Tibial nerve (tissue), 4 donors: ENCODE measurements around the gene MED20. TPM values are rescaled to one million over a fixed set of nuclear protein-coding genes. Genes with fewer than 3 reads are reported as not detected.

Experiments used
- DNase-seq, 2 donors: peaks; one replicate each; pipeline ENCODE4 v3.0.0-alpha.2; 2019; ENCODE audit warnings: low spot score in 2 of 2
- H3K27ac ChIP-seq, 4 donors: fragments of 200-600 bp; sonication (generic) in 3 of 4; one replicate each; pipeline ENCODE4 v1.5.1; 2017 to 2019; ENCODE audit warnings: mild to moderate bottlenecking in 1 of 4
- H3K27me3 ChIP-seq, 2 donors: fragments of 200-600 bp; sonication (generic) in 1 of 2; one replicate each; pipeline versions ENCODE4 v1.5.1 to v1.6.0; 2017 to 2019
- H3K36me3 ChIP-seq, 3 donors: fragments of 200-600 bp; sonication (generic); one replicate each; pipeline ENCODE4 v1.5.1; 2018 to 2019
- H3K4me1 ChIP-seq, 4 donors: fragments of 200-600 bp; sonication (generic) in 3 of 4; one replicate each; pipeline ENCODE4 v1.5.1; 2017 to 2019
- H3K4me3 ChIP-seq, 4 donors: fragments of 200-600 bp; sonication (generic) in 3 of 4; one replicate each; pipeline ENCODE4 v1.5.1; 2017 to 2019; ENCODE audit warnings: mild to moderate bottlenecking in 1 of 4, moderate library complexity in 1 of 4
- H3K9me3 ChIP-seq, 4 donors: fragments of 200-600 bp; sonication (generic) in 3 of 4; one replicate each; pipeline ENCODE4 v1.5.1; 2017 to 2019
- CTCF ChIP-seq, 5 experiments: fragments of 200-600 bp in 3 of 5; fragments of 450-650 bp in 2 of 5; sonication (generic) in 3 of 5; IDR thresholded peaks; one replicate each; pipeline ENCODE4 v1.5.1; 2016 to 2019; ENCODE audit warnings: antibody characterized with exemption in 5 of 5, mild to moderate bottlenecking in 3 of 5, moderate library complexity in 2 of 5
- EP300 ChIP-seq, 2 donors: sonication (generic); formaldehyde crosslinking; IDR thresholded peaks; one replicate each; pipeline ENCODE4 v1.6.1; 2017; ENCODE audit warnings: antibody characterized with exemption in 2 of 2, mild to moderate bottlenecking in 1 of 2
- POLR2A ChIP-seq, 2 donors: fragments of 450-650 bp; IDR thresholded peaks; one replicate each; pipeline ENCODE4 v1.6.1; 2017; ENCODE audit warnings: antibody characterized with exemption in 2 of 2, mild to moderate bottlenecking in 2 of 2, moderate library complexity in 2 of 2
- WGBS, 2 donors: methylation state at CpG; one replicate each; pipeline ENCODE4 v1.1.5; 2018; 5-methylcytosine and 5-hydroxymethylcytosine counted together
- total RNA-seq, 4 donors: library from RNA; depleted of rRNA; stranded (reverse); fragments of >200 nt; gene quantifications; one replicate each; pipeline ENCODE4 v1.1.0, GENCODE V29; 2016

MED20 gene
- total RNA-seq, 4 donors from 2014 or later, result 8.0 to 15.0 (median 12.2) TPM

GRCh38 chr6:41960028-41960427 is 39.1 kb upstream of the MED20 start:
- Histone ChIP-seq H3K4me3 (no peak overlapping the region), H3K9me3 (no peaks in the 10 kb centered on the region), H3K4me1 (no peaks in the 10 kb centered on the region), H3K27me3 (no peaks in the 10 kb centered on the region), H3K36me3 (peaks cover 0 to 4% (median 0%) of the 10 kb centered on the region in 3 donors), H3K27ac (no peak overlapping the region)
- whole genome bisulfite sequencing, 2 donors, result 92 to 95% methylated on average over 4 of the region's 4 CpGs
- TF ChIP-seq CTCF (IDR thresholded peaks at IDR 0.05) (no peak), POLR2A (IDR thresholded peaks at IDR 0.05) (no peak), EP300 (IDR thresholded peaks at IDR 0.05) (no peak)
- DNase-seq, result no peak

- TF ChIP-seq POLR2A (IDR thresholded peaks at IDR 0.05) (no peak), CTCF (IDR thresholded peaks at IDR 0.05) (no peak)
- Histone ChIP-seq H3K27ac (no peak overlapping the region), H3K36me3 (peaks cover 0 to 4% (median 0%) of the 10 kb centered on the region in 3 donors), H3K4me3 (no peak overlapping the region), H3K27me3 (no peaks in the 10 kb centered on the region), H3K4me1 (no peaks in the 10 kb centered on the region), H3K9me3 (no peaks in the 10 kb centered on the region)
- no peak for DNase-seq
- 93 to 96% methylated on average over 6 of the region's 6 CpGs for WGBS, 2 donors
Measured at GRCh38 chr6:41958022-41958856, 37.3 kb upstream of the MED20 start.

- Histone ChIP-seq H3K4me3 (no peak overlapping the region), H3K27ac (no peak overlapping the region), H3K9me3 (no peaks in the 10 kb centered on the region), H3K27me3 (no peaks in the 10 kb centered on the region), H3K4me1 (no peaks in the 10 kb centered on the region), H3K36me3 (peaks cover 0 to 4% (median 0%) of the 10 kb centered on the region in 3 donors)
- DNase-seq, result no peak
- TF ChIP-seq CTCF (IDR thresholded peaks at IDR 0.05), result no peak
- TF ChIP-seq POLR2A (IDR thresholded peaks at IDR 0.05), result no peak
- TF ChIP-seq EP300 (IDR thresholded peaks at IDR 0.05), result no peak
- 87 to 88% methylated on average over 4 of the region's 4 CpGs for WGBS, 2 donors
Measured at GRCh38 chr6:41957117-41957516, 36.2 kb upstream of the MED20 start.

GRCh38 chr6:41955412-41955811 is 34.5 kb upstream of the MED20 start:
- no peak for DNase-seq
- H3K36me3 ChIP-seq, result no peaks in the 10 kb centered on the region
- no peak overlapping the region for H3K27ac ChIP-seq
- 91 to 93% methylated on average over 2 of the region's 2 CpGs for WGBS, 2 donors
- H3K4me1 ChIP-seq, result no peaks in the 10 kb centered on the region
- H3K9me3 ChIP-seq, result no peaks in the 10 kb centered on the region
- H3K27me3 ChIP-seq, result no peaks in the 10 kb centered on the region
- no peak overlapping the region for H3K4me3 ChIP-seq
- TF ChIP-seq CTCF (IDR thresholded peaks at IDR 0.05), result no peak
- no peak for TF ChIP-seq EP300 (IDR thresholded peaks at IDR 0.05)
- TF ChIP-seq POLR2A (IDR thresholded peaks at IDR 0.05), result no peak

- Histone ChIP-seq H3K4me1 (no peaks in the 10 kb centered on the region), H3K4me3 (no peak overlapping the region), H3K36me3 (no peaks in the 10 kb centered on the region), H3K27me3 (no peaks in the 10 kb centered on the region), H3K9me3 (no peaks in the 10 kb centered on the region), H3K27ac (no peak overlapping the region)
- no peak for TF ChIP-seq POLR2A (IDR thresholded peaks at IDR 0.05)
- no peak for TF ChIP-seq EP300 (IDR thresholded peaks at IDR 0.05)
- TF ChIP-seq CTCF (IDR thresholded peaks at IDR 0.05), result no peak
- WGBS, 2 donors, result 91 to 98% methylated on average over 2 of the region's 2 CpGs
- DNase-seq, result no peak
Measured at GRCh38 chr6:41954668-41955067, 33.7 kb upstream of the MED20 start.
